ENCODE measurements around the gene VPS36. TPM values are rescaled to one million over a fixed set of nuclear protein-coding genes. Genes with fewer than 3 reads are reported as not detected.
"Not testable (repeated sequence)": the region's sequence is repeated elsewhere in the genome, so short reads cannot be mapped to it uniquely, and the experiment has no call there.

Gene VPS36
- total RNA-seq: 10 to 100 TPM; 42.5 to 46.7 TPM

- CTCF ChIA-PET: interaction anchor here (0.6 to 2.9 kb wide), 32 partner anchors 9 to 636 kb away, joined by 3 to 24 read pairs (median 6); partner anchors contain the start of genes ALG11, NEK5 and SUGT1
- H3K9me3 Mint-ChIP-seq (ENCODE audit: low read depth): no peaks in the 10 kb centered on the region
- H3K4me1 Mint-ChIP-seq: peaks cover 41% of the 10 kb centered on the region
- ATAC-seq (peak; percentile 83), DNase-seq (peak; percentile 95)
- peak within 1 kb of the TSS; percentile 87 for H3K4me3 Mint-ChIP-seq
- peaks cover under 1% of the 10 kb centered on the region for H3K27me3 Mint-ChIP-seq
- H3K27ac Mint-ChIP-seq: peak within 1 kb of the TSS; percentile 93
- peaks cover 10% of the 10 kb centered on the region for H3K36me3 Mint-ChIP-seq
Observed at GRCh38 chr13:52450012-52450792, at the start of gene VPS36. Gene VPS36, minus strand, starts transcription at chr13:52450634. Its CDS starts 40 bp downstream, at chr13:52450594.

- H3K27ac Mint-ChIP-seq, CTCF ChIA-PET: not testable (repeated sequence)
Observed at GRCh38 chr13:52497979-52498378, 47.5 kb upstream of the VPS36 start.

GRCh38 chr13:52494241-52494640 is 43.8 kb upstream of the VPS36 start:
- CTCF ChIA-PET; ATAC-seq; H3K27me3 Mint-ChIP-seq; H3K36me3 Mint-ChIP-seq; H3K4me1 Mint-ChIP-seq; H3K27ac Mint-ChIP-seq; H3K9me3 Mint-ChIP-seq (ENCODE audit: low read depth); H3K4me3 Mint-ChIP-seq; DNase-seq: not testable (repeated sequence)

More at GRCh38 chr13:52497979-52498378, 47.5 kb upstream of the VPS36 start:
- ATAC-seq; H3K27me3 Mint-ChIP-seq; H3K9me3 Mint-ChIP-seq (ENCODE audit: low read depth); H3K4me1 Mint-ChIP-seq; DNase-seq; H3K4me3 Mint-ChIP-seq; H3K36me3 Mint-ChIP-seq: not testable (repeated sequence)

GRCh38 chr13:52491015-52491414 is 40.6 kb upstream of the VPS36 start:
- CTCF ChIA-PET; ATAC-seq; H3K4me1 Mint-ChIP-seq; H3K27me3 Mint-ChIP-seq; H3K36me3 Mint-ChIP-seq; DNase-seq; H3K9me3 Mint-ChIP-seq (ENCODE audit: low read depth); H3K4me3 Mint-ChIP-seq; H3K27ac Mint-ChIP-seq: not testable (repeated sequence)

GRCh38 chr13:52488763-52489162 is 38.3 kb upstream of the VPS36 start:
- not testable (repeated sequence) for H3K27ac Mint-ChIP-seq

GRCh38 chr13:52487078-52487477 is 36.6 kb upstream of the VPS36 start:
- DNase-seq; H3K36me3 Mint-ChIP-seq; H3K27ac Mint-ChIP-seq; H3K4me1 Mint-ChIP-seq; H3K9me3 Mint-ChIP-seq (ENCODE audit: low read depth); H3K27me3 Mint-ChIP-seq; ATAC-seq; H3K4me3 Mint-ChIP-seq: not testable (repeated sequence)
- CTCF ChIA-PET: interaction anchor here (0.7 kb wide), 1 partner anchor 121 kb away, joined by 3 read pairs; no protein-coding TSS in a partner anchor

More at GRCh38 chr13:52488763-52489162, 38.3 kb upstream of the VPS36 start:
- H3K27me3 Mint-ChIP-seq; CTCF ChIA-PET; ATAC-seq; H3K4me3 Mint-ChIP-seq; H3K9me3 Mint-ChIP-seq (ENCODE audit: low read depth); DNase-seq; H3K4me1 Mint-ChIP-seq; H3K36me3 Mint-ChIP-seq: not testable (repeated sequence)

GRCh38 chr13:52480677-52481428 is 30.4 kb upstream of the VPS36 start:
- ATAC-seq; H3K9me3 Mint-ChIP-seq (ENCODE audit: low read depth); CTCF ChIA-PET; H3K27me3 Mint-ChIP-seq; H3K4me3 Mint-ChIP-seq; DNase-seq; H3K4me1 Mint-ChIP-seq; H3K27ac Mint-ChIP-seq: not testable (repeated sequence)
- peaks cover 18% of the 10 kb centered on the region for H3K36me3 Mint-ChIP-seq

GRCh38 chr13:52468487-52468886 is 18.1 kb upstream of the VPS36 start:
- ATAC-seq; H3K27me3 Mint-ChIP-seq; DNase-seq; H3K9me3 Mint-ChIP-seq (ENCODE audit: low read depth); H3K4me1 Mint-ChIP-seq; H3K4me3 Mint-ChIP-seq; H3K27ac Mint-ChIP-seq; CTCF ChIA-PET: not testable (repeated sequence)
- peaks cover 71% of the 10 kb centered on the region for H3K36me3 Mint-ChIP-seq

- peaks cover 68% of the 10 kb centered on the region for H3K36me3 Mint-ChIP-seq
- DNase-seq (no peak), ATAC-seq (no peak)
- peak overlapping the region; percentile 24 for H3K27ac Mint-ChIP-seq
- H3K4me3 Mint-ChIP-seq: no peak overlapping the region
- CTCF ChIA-PET: interaction anchor here (1.0 kb wide), 1 partner anchor 14 kb away, joined by 4 read pairs; no protein-coding TSS in a partner anchor
- H3K9me3 Mint-ChIP-seq (ENCODE audit: low read depth): no peaks in the 10 kb centered on the region
- H3K4me1 Mint-ChIP-seq: peaks cover 45% of the 10 kb centered on the region
- H3K27me3 Mint-ChIP-seq: no peaks in the 10 kb centered on the region
Observed at GRCh38 chr13:52463526-52463925, 13.1 kb upstream of the VPS36 start.

GRCh38 chr13:52461265-52461664 is 10.8 kb upstream of the VPS36 start:
- Mint-ChIP-seq H3K4me3 (peak overlapping the region; percentile 7), H3K4me1 (peaks cover 58% of the 10 kb centered on the region), H3K36me3 (peaks cover 63% of the 10 kb centered on the region), H3K27ac (peak overlapping the region; percentile 74), H3K9me3 (ENCODE audit: low read depth) (no peaks in the 10 kb centered on the region), H3K27me3 (no peaks in the 10 kb centered on the region)
- peak; percentile 64 for ATAC-seq
- CTCF ChIA-PET: interaction anchor here (1.6 kb wide), 1 partner anchor 9 kb away, joined by 3 read pairs; no protein-coding TSS in a partner anchor
- DNase-seq: peak; percentile 54

GRCh38 chr13:52459668-52460067 is 9.2 kb upstream of the VPS36 start:
- no peak for ATAC-seq
- Mint-ChIP-seq H3K27ac (no peak overlapping the region), H3K4me1 (peaks cover 64% of the 10 kb centered on the region), H3K27me3 (peaks cover 2% of the 10 kb centered on the region), H3K4me3 (no peak overlapping the region), H3K9me3 (ENCODE audit: low read depth) (no peaks in the 10 kb centered on the region), H3K36me3 (peaks cover 57% of the 10 kb centered on the region)
- no peak for DNase-seq
- CTCF ChIA-PET: interaction anchor here (2.4 kb wide), 1 partner anchor 9 kb away, joined by 10 read pairs; the partner anchor contains the start of gene VPS36

- H3K36me3 Mint-ChIP-seq: peaks cover 30% of the 10 kb centered on the region
- CTCF ChIA-PET: no interaction called here
- H3K4me3 Mint-ChIP-seq: peak overlapping the region; percentile 87
- H3K4me1 Mint-ChIP-seq: peaks cover 60% of the 10 kb centered on the region
- H3K9me3 Mint-ChIP-seq (ENCODE audit: low read depth): no peaks in the 10 kb centered on the region
- DNase-seq (peak; percentile 84), ATAC-seq (peak; percentile 48)
- H3K27me3 Mint-ChIP-seq: peaks cover 2% of the 10 kb centered on the region
- H3K27ac Mint-ChIP-seq: peak overlapping the region; percentile 87
Observed at GRCh38 chr13:52455677-52456041, 5.2 kb upstream of the VPS36 start.

GRCh38 chr13:52454820-52455676 is 4.6 kb upstream of the VPS36 start, which contains the start of gene CKAP2:
Gene CKAP2, plus strand, starts transcription at chr13:52455478. Its CDS starts 79 bp downstream, at chr13:52455557.
- Mint-ChIP-seq H3K27me3 (peaks cover 2% of the 10 kb centered on the region), H3K4me1 (peaks cover 58% of the 10 kb centered on the region)

More at GRCh38 chr13:52454820-52455676, 4.6 kb upstream of the VPS36 start, which contains the start of gene CKAP2:
- peak within 1 kb of the TSS; percentile 87 for H3K4me3 Mint-ChIP-seq
- peak; percentile 97 for DNase-seq
- CTCF ChIA-PET: no interaction called here
- H3K9me3 Mint-ChIP-seq (ENCODE audit: low read depth): no peaks in the 10 kb centered on the region
- H3K27ac Mint-ChIP-seq: peak within 1 kb of the TSS; percentile 95
- peak; percentile 83 for ATAC-seq
- H3K36me3 Mint-ChIP-seq: peaks cover 29% of the 10 kb centered on the region
